GM18511 (cell line): ENCODE measurements around the gene ADGRA1.
"Not testable (repeated sequence)": the region's sequence is repeated elsewhere in the genome, so short reads cannot be mapped to it uniquely, and the experiment has no call there.

Experiments used
- ATAC-seq: cut with Tn5 transposase; IDR thresholded peaks from one replicate; pipeline ENCODE4 v1.9.1; 2021; ENCODE audit warnings: mild to moderate bottlenecking, moderate library complexity; ENCODE audit not compliant: unreplicated experiment

ADGRA1 gene

GRCh38 chr10:133141144-133141957 is 53.6 kb downstream of the ADGRA1 start:
- no peak for ATAC-seq

GRCh38 chr10:133141958-133142340 is 54.2 kb downstream of the ADGRA1 start:
- ATAC-seq: no peak

- no peak for ATAC-seq
These were observed 54.9 kb downstream of the ADGRA1 start for GRCh38 chr10:133142523-133143199.

- no peak for ATAC-seq
These were observed 55.4 kb downstream of the ADGRA1 start for GRCh38 chr10:133143200-133143533.

- ATAC-seq: no peak
These were observed 55.8 kb downstream of the ADGRA1 start for GRCh38 chr10:133143546-133143945.

- ATAC-seq: no peak
These were observed 57.0 kb downstream of the ADGRA1 start for GRCh38 chr10:133144771-133145170.

- no peak for ATAC-seq
These were observed 62.5 kb downstream of the ADGRA1 start for GRCh38 chr10:133150226-133150625.

GRCh38 chr10:133150656-133151055 is 62.9 kb downstream of the ADGRA1 start:
- ATAC-seq: no peak

GRCh38 chr10:133151071-133151470 is 63.3 kb downstream of the ADGRA1 start:
- ATAC-seq: not testable (repeated sequence)

- ATAC-seq: no peak
These were observed 63.8 kb downstream of the ADGRA1 start for GRCh38 chr10:133151543-133151972.

GRCh38 chr10:133154411-133154810 is 66.7 kb downstream of the ADGRA1 start:
- ATAC-seq: no peak

GRCh38 chr10:133154996-133155778 is 67.5 kb downstream of the ADGRA1 start:
- ATAC-seq: no peak

- ATAC-seq: no peak
These were observed 69.2 kb downstream of the ADGRA1 start for GRCh38 chr10:133156674-133157579.

GRCh38 chr10:133157662-133158436 is 70.1 kb downstream of the ADGRA1 start:
- no peak for ATAC-seq

GRCh38 chr10:133158437-133158755 is 70.7 kb downstream of the ADGRA1 start:
- ATAC-seq: no peak

- no peak for ATAC-seq
These were observed 71.3 kb downstream of the ADGRA1 start for GRCh38 chr10:133158756-133159610.

- no peak for ATAC-seq
These were observed 71.9 kb downstream of the ADGRA1 start for GRCh38 chr10:133159611-133159949.

- ATAC-seq: no peak
These were observed 72.5 kb downstream of the ADGRA1 start, which contains the start of gene KNDC1 for GRCh38 chr10:133159950-133160825. Gene KNDC1 (plus strand): TSS chr10:133160219. CDS start chr10:133160468, 249 bp downstream.
